HepG2 (cell line): ENCODE measurements around the gene REEP2. TPM values are rescaled to one million over a fixed set of nuclear protein-coding genes. Genes with fewer than 3 reads are reported as not detected.

Experiments used
- ATF1 ChIP-seq: IDR thresholded peaks from 2 replicates; pipeline ENCODE4 v1.6.1; 2016; ENCODE audit warnings: mild to moderate bottlenecking, control low read depth
- CBX5 ChIP-seq: sonication (generic); formaldehyde crosslinking; IDR thresholded peaks from 2 replicates; pipeline ENCODE4 v1.4.0; 2020; ENCODE audit warnings: missing genetic modification reagents, borderline replicate concordance
- CHD4 ChIP-seq: fragments of 200-600 bp; sonication (generic); IDR thresholded peaks from 2 replicates; pipeline ENCODE4 v1.7.0; 2017; ENCODE audit warnings: mild to moderate bottlenecking, low read length, borderline replicate concordance
- LRRFIP1 ChIP-seq: sonication (generic); formaldehyde crosslinking; conservative IDR thresholded peaks from 2 replicates; pipeline ENCODE4 v1.4.0; 2020; ENCODE audit warnings: missing genetic modification reagents
- MEIS1 ChIP-seq: sonication (generic); formaldehyde crosslinking; IDR thresholded peaks from 2 replicates; pipeline ENCODE4 v1.9.0; 2021; ENCODE audit warnings: mild to moderate bottlenecking, missing genetic modification reagents, moderate library complexity, borderline replicate concordance
- NFE2 ChIP-seq: sonication (generic); formaldehyde crosslinking; IDR thresholded peaks from 2 replicates; pipeline ENCODE4 v1.4.0; 2020; ENCODE audit warnings: missing genetic modification reagents
- NONO ChIP-seq, 2 experiments: fragments of 450-650 bp in 1 of 2; sonication (generic) in 1 of 2; formaldehyde crosslinking in 1 of 2; IDR thresholded peaks in 1 of 2; conservative IDR thresholded peaks in 1 of 2; 2 replicates each; pipeline versions ENCODE4 v1.6.1 to v1.8.0; 2017 to 2022; ENCODE audit warnings: mild to moderate bottlenecking in 1 of 2, missing genetic modification reagents in 1 of 2, moderate library complexity in 1 of 2
- PBX2 ChIP-seq: IDR thresholded peaks from 2 replicates; pipeline ENCODE4 v1.6.1; 2016; ENCODE audit warnings: control low read depth
- PHF21A ChIP-seq: sonication (generic); formaldehyde crosslinking; IDR thresholded peaks from 2 replicates; pipeline ENCODE4 v1.5.0; 2020; ENCODE audit warnings: mild to moderate bottlenecking, missing genetic modification reagents
- RAD21 ChIP-seq: fragments of 450-650 bp; formaldehyde crosslinking; IDR thresholded peaks from 2 replicates; pipeline ENCODE4 v1.5.0; 2020; ENCODE audit warnings: mild to moderate bottlenecking
- TAF15 ChIP-seq: fragments of 200-400 bp; formaldehyde crosslinking; IDR thresholded peaks from one replicate; pipeline ENCODE4 v1.6.1; 2018; ENCODE audit warnings: mild to moderate bottlenecking, low read depth, low read length; ENCODE audit not compliant: poor library complexity, severe bottlenecking
- ZBTB20 ChIP-seq: sonication (generic); formaldehyde crosslinking; IDR thresholded peaks from 2 replicates; pipeline ENCODE4 v1.8.1; 2023; ENCODE audit warnings: missing genetic modification reagents, low read depth, mild to moderate bottlenecking, borderline replicate concordance
- ZBTB7A ChIP-seq: sonication (generic); formaldehyde crosslinking; IDR thresholded peaks from 2 replicates; pipeline ENCODE4 v1.8.0; 2022; ENCODE audit warnings: mild to moderate bottlenecking, missing genetic modification reagents
- ZNF10 ChIP-seq: sonication (generic); formaldehyde crosslinking; IDR thresholded peaks from 2 replicates; pipeline ENCODE4 v1.4.0; 2020; ENCODE audit warnings: mild to moderate bottlenecking, low read depth, missing genetic modification reagents, borderline replicate concordance
- ZNF282 ChIP-seq: fragments of 450-650 bp; IDR thresholded peaks from 2 replicates; pipeline ENCODE4 v1.6.1; 2018; ENCODE audit not compliant: partially characterized antibody
- ZNF383 ChIP-seq: sonication (generic); formaldehyde crosslinking; IDR thresholded peaks from 2 replicates; pipeline ENCODE4 v1.4.0; 2020; ENCODE audit warnings: missing genetic modification reagents, mild to moderate bottlenecking, borderline replicate concordance
- ZNF556 ChIP-seq: sonication (generic); formaldehyde crosslinking; IDR thresholded peaks from 2 replicates; pipeline ENCODE4 v1.4.0; 2020; ENCODE audit warnings: mild to moderate bottlenecking, missing genetic modification reagents, borderline replicate concordance
- ZNF563 ChIP-seq: sonication (generic); formaldehyde crosslinking; IDR thresholded peaks from 2 replicates; pipeline ENCODE4 v1.8.0; 2022; ENCODE audit warnings: mild to moderate bottlenecking, moderate library complexity, missing genetic modification reagents
- ZSCAN12 ChIP-seq: sonication (generic); formaldehyde crosslinking; IDR thresholded peaks from 2 replicates; pipeline ENCODE4 v1.9.0; 2021; ENCODE audit warnings: mild to moderate bottlenecking, missing genetic modification reagents
- polyA plus RNA-seq, 8 experiments: library from polyadenylated mRNA; depleted of rRNA in 3 of 8; stranded (reverse) in 7 of 8; unstranded in 1 of 8; fragments of >200 nt; fragmentation: Illumina TruSeq in 4 of 8; extraction: Trizol in 4 of 8; gene quantifications; 2 replicates each; pipeline versions ENCODE4 v1.2.1 to v1.2.3, GENCODE V29; 2011 to 2016; ENCODE audit warnings: low read depth in 4 of 8, missing spikeins in 1 of 8, mixed read lengths in 1 of 8; ENCODE audit not compliant: insufficient read depth in 1 of 8
- total RNA-seq, 5 experiments: library from RNA; depleted of rRNA; stranded (reverse); fragments of >200 nt; fragmentation: Illumina TruSeq; extraction: Trizol; gene quantifications; 2 replicates each; pipeline ENCODE4 v1.2.3, GENCODE V29; 2016; ENCODE audit warnings: low read depth in 1 of 5
- TF ChIP-seq, protein P1 (sequence below): sonication (generic); formaldehyde crosslinking; IDR thresholded peaks from 2 replicates; pipeline ENCODE4 v1.9.0; 2021; ENCODE audit warnings: missing genetic modification reagents, borderline replicate concordance
- TF ChIP-seq, protein P2 (sequence below): IDR thresholded peaks from 2 replicates; pipeline ENCODE4 v1.6.1; 2012; ENCODE audit warnings: inconsistent platforms
- TF ChIP-seq, protein P3 (sequence below): sonication (generic); formaldehyde crosslinking; IDR thresholded peaks from 2 replicates; pipeline ENCODE4 v1.4.0; 2020; ENCODE audit warnings: missing genetic modification reagents

The REEP2 gene
- total and polyA plus RNA-seq, 2 of the 13 experiments (the other 11 are each of a cell fraction or from before 2014, with no cell fraction given) = 5.3 to 7.8 TPM

DNA sequence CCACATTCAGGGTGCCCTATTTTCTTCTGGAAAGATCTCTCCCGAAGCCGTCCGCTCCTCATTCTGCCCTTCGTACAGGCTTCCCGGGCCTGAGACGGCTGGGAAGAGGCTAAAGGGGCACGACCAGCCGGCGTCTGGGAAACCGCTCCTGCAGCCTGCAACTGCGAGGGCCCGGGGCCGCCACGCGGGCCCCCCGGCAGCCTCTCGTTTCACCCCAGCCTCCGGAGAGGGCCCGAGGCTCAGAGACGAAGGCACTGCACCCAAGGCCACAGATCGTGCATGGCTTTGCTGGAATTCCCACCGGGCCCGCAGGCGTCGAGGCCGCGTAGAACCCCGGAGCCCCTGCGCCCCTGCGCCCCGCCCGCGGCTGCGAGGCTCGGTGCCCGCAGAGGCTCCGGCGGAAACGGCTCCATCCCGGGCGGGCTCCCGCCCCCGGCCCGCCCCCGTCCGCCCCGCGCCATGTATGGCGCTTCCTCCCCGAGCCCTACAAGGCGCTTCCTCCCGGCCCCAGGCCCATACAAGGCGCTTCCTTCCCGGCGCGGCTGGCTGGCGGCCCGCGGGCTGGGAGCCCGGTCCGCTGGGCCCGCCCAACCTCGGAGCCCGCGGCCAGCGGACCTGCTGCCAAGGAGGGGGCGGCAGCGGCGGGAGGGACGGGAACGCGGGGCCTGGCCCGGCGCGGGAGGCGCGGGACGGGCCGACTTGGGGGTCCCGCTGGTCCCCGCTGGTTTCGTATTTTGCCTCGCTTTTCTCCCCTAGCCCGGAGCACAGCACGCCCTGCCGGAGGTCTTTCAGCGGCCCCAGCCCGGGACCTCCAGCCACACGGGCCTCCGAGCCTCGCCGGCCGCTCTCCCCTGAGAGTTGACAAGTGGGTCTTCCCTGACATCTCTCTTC lies 53.1 kb downstream of the REEP2 start (continued):
- TF ChIP-seq, protein P1, sequence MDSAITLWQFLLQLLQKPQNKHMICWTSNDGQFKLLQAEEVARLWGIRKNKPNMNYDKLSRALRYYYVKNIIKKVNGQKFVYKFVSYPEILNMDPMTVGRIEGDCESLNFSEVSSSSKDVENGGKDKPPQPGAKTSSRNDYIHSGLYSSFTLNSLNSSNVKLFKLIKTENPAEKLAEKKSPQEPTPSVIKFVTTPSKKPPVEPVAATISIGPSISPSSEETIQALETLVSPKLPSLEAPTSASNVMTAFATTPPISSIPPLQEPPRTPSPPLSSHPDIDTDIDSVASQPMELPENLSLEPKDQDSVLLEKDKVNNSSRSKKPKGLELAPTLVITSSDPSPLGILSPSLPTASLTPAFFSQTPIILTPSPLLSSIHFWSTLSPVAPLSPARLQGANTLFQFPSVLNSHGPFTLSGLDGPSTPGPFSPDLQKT (CRISPR knock-in tag) = peak; percentile 99; the same call in 1 of the 2 replicates
- TF ChIP-seq NFE2 (CRISPR knock-in tag) (no peak), ZNF282 (no peak), LRRFIP1 (no peak), PHF21A (no peak), ZSCAN12 (CRISPR knock-in tag) (peak; percentile 52; the same call in 1 of the 2 replicates), ATF1 (CRISPR knock-in tag) (no peak), ZBTB7A (CRISPR knock-in tag) (no peak), PBX2 (no peak), RAD21 (CRISPR knock-in tag) (0 out of 2 replicates have a peak, but pooled peaks have one; percentile 4), MEIS1 (CRISPR knock-in tag) (no peak), CBX5 (CRISPR knock-in tag) (no peak), ZNF563 (CRISPR knock-in tag) (0 out of 2 replicates have a peak, but pooled peaks have one; percentile 34), TAF15 (no peak), CHD4 (no peak), ZNF10 (CRISPR knock-in tag) (no peak), ZNF556 (CRISPR knock-in tag) (0 out of 2 replicates have a peak, but pooled peaks have one; percentile 4), ZNF383 (CRISPR knock-in tag) (no peak), ZBTB20 (CRISPR knock-in tag) (no peak; the same call in 1 of the 2 replicates), NONO (IDR thresholded peaks at IDR 0.05) (no peak), NONO (CRISPR knock-in tag; conservative IDR thresholded peaks at IDR 0.05) (0 out of 2 replicates have a peak, but pooled peaks have one; percentile 51)
- TF ChIP-seq, protein P2, sequence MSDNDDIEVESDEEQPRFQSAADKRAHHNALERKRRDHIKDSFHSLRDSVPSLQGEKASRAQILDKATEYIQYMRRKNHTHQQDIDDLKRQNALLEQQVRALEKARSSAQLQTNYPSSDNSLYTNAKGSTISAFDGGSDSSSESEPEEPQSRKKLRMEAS = peak; percentile 77
- TF ChIP-seq, protein P3, sequence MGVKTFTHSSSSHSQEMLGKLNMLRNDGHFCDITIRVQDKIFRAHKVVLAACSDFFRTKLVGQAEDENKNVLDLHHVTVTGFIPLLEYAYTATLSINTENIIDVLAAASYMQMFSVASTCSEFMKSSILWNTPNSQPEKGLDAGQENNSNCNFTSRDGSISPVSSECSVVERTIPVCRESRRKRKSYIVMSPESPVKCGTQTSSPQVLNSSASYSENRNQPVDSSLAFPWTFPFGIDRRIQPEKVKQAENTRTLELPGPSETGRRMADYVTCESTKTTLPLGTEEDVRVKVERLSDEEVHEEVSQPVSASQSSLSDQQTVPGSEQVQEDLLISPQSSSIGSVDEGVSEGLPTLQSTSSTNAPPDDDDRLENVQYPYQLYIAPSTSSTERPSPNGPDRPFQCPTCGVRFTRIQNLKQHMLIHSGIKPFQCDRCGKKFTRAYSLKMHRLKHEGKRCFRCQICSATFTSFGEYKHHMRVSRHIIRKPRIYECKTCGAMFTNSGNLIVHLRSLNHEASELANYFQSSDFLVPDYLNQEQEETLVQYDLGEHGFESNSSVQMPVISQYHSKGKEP (CRISPR knock-in tag) = no peak
